H1 (cell line): ENCODE measurements around the gene DMPK. TPM values are rescaled to one million over a fixed set of nuclear protein-coding genes. Genes with fewer than 3 reads are reported as not detected.

Experiments
- CTCF ChIA-PET: fragments of 300-600 bp; sonication (Branson Sonifier 250); formaldehyde crosslinking; loops from one replicate; lab custom pipeline; 2021; ENCODE audit not compliant: partially characterized antibody; lab: Charles Lee
- POLR2A ChIA-PET: fragments of 300-600 bp; sonication (Branson Sonifier 250); formaldehyde crosslinking; loops from one replicate; lab custom pipeline; 2021; ENCODE audit warnings: inconsistent platforms; ENCODE audit not compliant: partially characterized antibody; lab: Charles Lee
- DNase-seq, 2 experiments: peaks; one replicate each; pipeline versions ENCODE4 v3.0.0 to v3.0.0-alpha.2; 2010 to 2022; ENCODE audit warnings: low spot score in 2 of 2, low read depth in 1 of 2, mixed read lengths in 1 of 2
- FAIRE-seq: peaks from 2 replicates; lab custom pipeline; 2011; peaks lifted over from hg19 to GRCh38; lab: Jason Lieb, UNC
- H2AFZ ChIP-seq: 2 replicates; pipeline ENCODE4 v1.8.1; 2012; ENCODE audit warnings: low read length, inconsistent platforms
- H2AK5ac ChIP-seq: 2 replicates; pipeline ENCODE4 v1.6.1; 2013; ENCODE audit warnings: low read depth, low read length
- H2BK120ac ChIP-seq: replicated peaks from 2 replicates; pipeline ENCODE3; 2013; ENCODE audit warnings: low read depth, low read length, inconsistent platforms
- H2BK12ac ChIP-seq: 2 replicates; pipeline ENCODE4 v1.6.1; 2013; ENCODE audit warnings: low read depth, low read length
- H2BK15ac ChIP-seq: 2 replicates; pipeline ENCODE4 v1.6.1; 2013; ENCODE audit warnings: low read length
- H2BK20ac ChIP-seq: 2 replicates; pipeline ENCODE4 v1.6.1; 2013; ENCODE audit warnings: low read length
- H2BK5ac ChIP-seq: 2 replicates; pipeline ENCODE4 v1.6.1; 2013; ENCODE audit warnings: low read depth, low read length
- H3K14ac ChIP-seq: 2 replicates; pipeline ENCODE4 v1.6.1; 2013; ENCODE audit warnings: inconsistent platforms; ENCODE audit not compliant: insufficient read length
- H3K18ac ChIP-seq: 2 replicates; pipeline ENCODE4 v1.6.1; 2013; ENCODE audit warnings: low read length; ENCODE audit errors: extremely low read depth
- H3K23ac ChIP-seq: 2 replicates; pipeline ENCODE4 v1.6.1; 2013; ENCODE audit warnings: inconsistent platforms; ENCODE audit not compliant: insufficient read length
- H3K23me2 ChIP-seq: 2 replicates; pipeline ENCODE4 v1.6.1; 2013; ENCODE audit warnings: low read depth, low read length
- H3K27ac ChIP-seq: 2 replicates; pipeline ENCODE4 v1.6.1; 2011; ENCODE audit warnings: low read depth, low read length, inconsistent platforms
- H3K27me3 ChIP-seq, 4 experiments: replicated peaks in 1 of 4; 1 replicate in 1 of 4; 2 replicates in 3 of 4; pipeline versions ENCODE4 v1.6.1 to v1.8.1; 2011 to 2013; ENCODE audit warnings: low read length in 3 of 4, mild to moderate bottlenecking in 3 of 4, inconsistent platforms in 2 of 4, mixed read lengths in 2 of 4, moderate library complexity in 1 of 4; ENCODE audit not compliant: control insufficient read depth in 3 of 4, insufficient read depth in 3 of 4; ENCODE audit errors: extremely low read depth in 1 of 4
- H3K36me3 ChIP-seq, 4 experiments: 2 replicates each; pipeline versions ENCODE4 v1.6.1 to v1.8.1; 2011 to 2013; ENCODE audit warnings: mild to moderate bottlenecking in 4 of 4, low read length in 3 of 4, moderate library complexity in 2 of 4, control low read depth in 1 of 4, inconsistent platforms in 1 of 4; ENCODE audit not compliant: insufficient read depth in 4 of 4, control insufficient read depth in 2 of 4
- H3K4ac ChIP-seq: replicated peaks from 2 replicates; pipeline ENCODE3; 2013; ENCODE audit warnings: low read length, low read depth, mixed read lengths, inconsistent platforms; ENCODE audit not compliant: insufficient read length
- H3K4me1 ChIP-seq, 4 experiments: replicated peaks in 1 of 4; 1 replicate in 1 of 4; 2 replicates in 3 of 4; pipeline versions ENCODE4 v1.6.1 to v1.8.1; 2011 to 2013; ENCODE audit warnings: low read length in 3 of 4, inconsistent platforms in 2 of 4, mixed read lengths in 1 of 4; ENCODE audit not compliant: insufficient read depth in 4 of 4, control insufficient read depth in 3 of 4
- H3K4me2 ChIP-seq, 2 experiments: 2 replicates each; pipeline versions ENCODE4 v1.6.1 to v1.8.1; 2011 to 2013; ENCODE audit warnings: low read depth in 2 of 2, low read length in 2 of 2, control low read depth in 1 of 2, inconsistent platforms in 1 of 2, mild to moderate bottlenecking in 1 of 2; ENCODE audit not compliant: insufficient read depth in 1 of 2
- H3K4me3 ChIP-seq, 4 experiments: fragments of 200-600, 300-600 bp in 1 of 4; sonication (generic), shearing (Covaris generic), sonication (Bioruptor Twin) in 1 of 4; 2 replicates each; pipeline versions ENCODE4 v1.5.1 to v1.8.1; 2011 to 2016; ENCODE audit warnings: low read length in 4 of 4, low read depth in 3 of 4, control low read depth in 2 of 4, inconsistent platforms in 2 of 4, mild to moderate bottlenecking in 2 of 4, mixed read lengths in 1 of 4, moderate library complexity in 1 of 4; ENCODE audit not compliant: insufficient read depth in 2 of 4; ENCODE audit errors: extremely low read depth in 1 of 4
- H3K56ac ChIP-seq: replicated peaks from 2 replicates; pipeline ENCODE3; 2013; ENCODE audit warnings: low read depth, mild to moderate bottlenecking, mixed read lengths, low read length, inconsistent platforms; ENCODE audit not compliant: insufficient read length
- H3K79me1 ChIP-seq: 2 replicates; pipeline ENCODE4 v1.6.1; 2013; ENCODE audit warnings: low read depth, low read length, control low read depth
- H3K79me2 ChIP-seq, 2 experiments: 2 replicates each; pipeline versions ENCODE4 v1.6.1 to v1.8.1; 2012 to 2013; ENCODE audit warnings: low read length in 2 of 2, mild to moderate bottlenecking in 2 of 2, inconsistent platforms in 1 of 2; ENCODE audit not compliant: insufficient read depth in 2 of 2, control insufficient read depth in 1 of 2
- H3K9ac ChIP-seq, 4 experiments: replicated peaks in 1 of 4; 1 replicate in 1 of 4; 2 replicates in 3 of 4; pipeline versions ENCODE4 v1.6.1 to v1.8.1; 2011 to 2013; ENCODE audit warnings: low read depth in 3 of 4, low read length in 3 of 4, control low read depth in 2 of 4, mild to moderate bottlenecking in 2 of 4, moderate library complexity in 2 of 4, inconsistent platforms in 1 of 4; ENCODE audit errors: extremely low read depth in 1 of 4
- H3K9me3 ChIP-seq, 2 experiments: 2 replicates each; pipeline versions ENCODE4 v1.6.1 to v1.8.1; 2012 to 2013; ENCODE audit warnings: mild to moderate bottlenecking in 2 of 2, moderate library complexity in 2 of 2, control low read depth in 1 of 2, inconsistent platforms in 1 of 2, low read depth in 1 of 2, low read length in 1 of 2, mixed read lengths in 1 of 2; ENCODE audit not compliant: insufficient read depth in 2 of 2
- H4K20me1 ChIP-seq, 2 experiments: replicated peaks in 1 of 2; 2 replicates each; pipeline versions ENCODE3 to v1.8.1; 2011 to 2013; ENCODE audit warnings: inconsistent platforms in 2 of 2, low read length in 2 of 2, mild to moderate bottlenecking in 1 of 2; ENCODE audit not compliant: insufficient read depth in 2 of 2, control insufficient read depth in 1 of 2
- H4K5ac ChIP-seq: 2 replicates; pipeline ENCODE4 v1.6.1; 2013; ENCODE audit warnings: low read length, low read depth, mixed read lengths, inconsistent platforms; ENCODE audit not compliant: insufficient read length
- H4K8ac ChIP-seq: 2 replicates; pipeline ENCODE4 v1.8.0; 2013; ENCODE audit warnings: mild to moderate bottlenecking, moderate library complexity, low read length, inconsistent platforms; ENCODE audit not compliant: insufficient read depth; ENCODE audit errors: extremely low read depth
- H4K91ac ChIP-seq: replicated peaks from 2 replicates; pipeline ENCODE3; 2013; ENCODE audit warnings: low read length, mixed read lengths, inconsistent platforms; ENCODE audit not compliant: insufficient read length
- ATF3 ChIP-seq: IDR thresholded peaks from 2 replicates; pipeline ENCODE4 v1.6.1; 2011; ENCODE audit warnings: low read depth, mild to moderate bottlenecking, low read length; ENCODE audit not compliant: insufficient read depth
- CEBPB ChIP-seq: IDR thresholded peaks from 2 replicates; pipeline ENCODE4 v1.6.1; 2012; ENCODE audit warnings: low read depth, low read length
- PHF8 ChIP-seq: fragments of 200-600 bp; sonication (generic); conservative IDR thresholded peaks from 2 replicates; pipeline ENCODE4 v1.7.1; 2012; ENCODE audit warnings: low read depth, mild to moderate bottlenecking, inconsistent platforms, low read length, moderate library complexity
- USF2 ChIP-seq: IDR thresholded peaks from 2 replicates; pipeline ENCODE4 v1.6.1; 2011; ENCODE audit warnings: low read length, improper control_type of control experiment
- WGBS, 2 experiments: shearing (Covaris generic) in 1 of 2; methylation state at CpG; one replicate each; pipeline versions ENCODE4 v1.1.6 to v1.1.7; 2013 to 2015; ENCODE audit warnings: low lambda C conversion rate in 2 of 2, mixed read lengths in 2 of 2, inconsistent platforms in 1 of 2, low coverage in 1 of 2, missing lambda C conversion rate in 1 of 2; ENCODE audit not compliant: insufficient replicate concordance in 2 of 2, insufficient coverage in 1 of 2, insufficient read length in 1 of 2; ENCODE audit errors: extremely low coverage in 1 of 2, missing lambda C conversion rate in 1 of 2; 5-methylcytosine and 5-hydroxymethylcytosine counted together
- polyA plus RNA-seq, 7 experiments: library from polyadenylated mRNA; depleted of rRNA in 3 of 7; stranded (reverse) in 5 of 7; unstranded in 2 of 7; fragments of >200 nt in 5 of 7; fragments of 200-250 nt in 2 of 7; gene quantifications; 1 replicate in 5 of 7; 2 replicates in 1 of 7; 4 replicates in 1 of 7; pipeline versions ENCODE4 v1.2.1 to v1.2.3, GENCODE V29; 2011 to 2013; ENCODE audit warnings: missing spikeins in 2 of 7, mixed read lengths in 2 of 7
- total RNA-seq: library from RNA; stranded (reverse); fragmentation: NEBNext Ultra II Directional; extraction: Animal tissue kit (Norgen Biotek cat#: 25700); gene quantifications from 2 replicates; pipeline ENCODE4 v1.2.1, GENCODE V29; 2021

DMPK gene
- total and polyA plus RNA-seq, 2 of the 8 experiments (the other 6 are each of a cell fraction or from before 2014, with no cell fraction given): 13.7 to 27.4 TPM

DNA sequence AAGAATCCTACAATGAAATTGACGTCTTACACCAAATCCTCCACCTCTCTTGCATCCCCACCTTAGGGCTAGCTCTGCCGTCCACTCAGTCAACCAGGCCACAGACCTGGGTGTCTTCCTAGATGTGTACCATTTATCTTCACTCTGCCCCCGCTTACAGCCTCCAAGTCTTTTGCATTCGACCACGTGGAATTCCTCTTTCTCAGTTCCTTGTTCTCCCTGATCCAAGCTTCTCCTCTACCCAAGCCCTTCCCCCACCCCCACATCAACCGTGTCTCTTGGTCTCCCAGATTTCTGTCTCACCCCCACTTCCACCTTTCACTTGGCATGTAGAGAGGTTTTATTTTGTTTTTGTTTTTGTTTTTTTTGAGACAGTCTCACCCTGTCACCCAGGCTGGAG lies 11.6 kb upstream of the DMPK start:
- ChIA-PET CTCF (no interaction called here), POLR2A (interaction anchor here (1.3 to 4.3 kb wide), 4 partner anchors 11 to 102 kb away, joined by 3 to 27 read pairs (median 6); partner anchors contain the start of genes QPCTL, SIX5, SNRPD2 and SYMPK)
- WGBS, 2 experiments: 69% methylated on average over 6 of the region's 6 CpGs; no CpG with 5 or more reads in 1 of the 2 experiments

More for the DNA sequence above, 11.6 kb upstream of the DMPK start:
- no peak overlapping the region for H2AK5ac ChIP-seq
- no peak overlapping the region; a peak in 1 of 4 replicates for H3K4me2 ChIP-seq
- no peak overlapping the region for H3K4me3 ChIP-seq
- peaks cover 0 to 11% (median 9%) of the 10 kb centered on the region in 4 experiments; a peak in 6 of 8 replicates for H3K36me3 ChIP-seq
- no peak overlapping the region for H4K91ac ChIP-seq
- peaks cover 0 to 7% of the 10 kb centered on the region in 2 experiments for H4K20me1 ChIP-seq
- no peak overlapping the region for H2AFZ ChIP-seq
- H3K18ac ChIP-seq: no peak overlapping the region
- no peak for FAIRE-seq
- peaks cover 0 to 6% (median 4%) of the 10 kb centered on the region in 4 experiments; a peak in 3 of 7 replicates for H3K4me1 ChIP-seq
- H2BK15ac ChIP-seq: no peak overlapping the region
- no peak overlapping the region for H2BK120ac ChIP-seq
- H3K56ac ChIP-seq: no peak overlapping the region
- H2BK5ac ChIP-seq: no peak overlapping the region
- H3K79me1 ChIP-seq: peaks cover 10% of the 10 kb centered on the region
- DNase-seq: no peak
- H2BK20ac ChIP-seq: no peak overlapping the region
- no peak overlapping the region for H3K23ac ChIP-seq
- peaks cover 0 to 12% of the 10 kb centered on the region in 2 experiments; a peak in 2 of 4 replicates for H3K79me2 ChIP-seq
- no peak overlapping the region for H3K14ac ChIP-seq
- H3K4ac ChIP-seq: no peak overlapping the region
- H4K8ac ChIP-seq: no peak overlapping the region
- no peak overlapping the region for H4K5ac ChIP-seq
- 0 out of 7 replicates have a peak overlapping the region, but pooled peaks of 1 of the 4 experiments have one; percentile 4 for H3K9ac ChIP-seq
- TF ChIP-seq USF2 (no peak), PHF8 (no peak), CEBPB (no peak), ATF3 (no peak)
- H3K27me3 ChIP-seq: no peaks in the 10 kb centered on the region
- H3K27ac ChIP-seq: no peak overlapping the region
- no peak overlapping the region for H2BK12ac ChIP-seq
- no peaks in the 10 kb centered on the region for H3K9me3 ChIP-seq
- H3K23me2 ChIP-seq: peaks cover 4% of the 10 kb centered on the region; the same call in 1 of the 2 replicates
